Smooth muscle cell (in vitro differentiated cells): ENCODE data around the gene REXO5. TPM values are rescaled to one million over a fixed set of nuclear protein-coding genes. Genes with fewer than 3 reads are reported as not detected.

Source experiments
- DNase-seq: peaks from one replicate; lab custom pipeline; 2025; ENCODE audit not compliant: unreplicated experiment; lab: John Stamatoyannopoulos, UW
- H2AFZ ChIP-seq: fragments of 200-600 bp; sonication (generic); 2 replicates; pipeline ENCODE4 v1.6.0; 2016; ENCODE audit warnings: antibody characterized with exemption, low read depth, mild to moderate bottlenecking
- H3F3A ChIP-seq: fragments of 200-600 bp; sonication (generic); 2 replicates; pipeline ENCODE4 v1.6.0; 2017; ENCODE audit warnings: antibody characterized with exemption, low read depth
- H3K27ac ChIP-seq: fragments of 200-600 bp; sonication (generic); 2 replicates; pipeline ENCODE4 v1.5.1; 2016; ENCODE audit warnings: low read depth, mild to moderate bottlenecking
- H3K27me3 ChIP-seq: fragments of 200-600 bp; sonication (generic); 2 replicates; pipeline ENCODE4 v1.6.1; 2016; ENCODE audit warnings: low read depth, mild to moderate bottlenecking
- H3K36me3 ChIP-seq: fragments of 200-600 bp; sonication (generic); 2 replicates; pipeline ENCODE4 v1.5.1; 2016; ENCODE audit warnings: low read depth
- H3K4me1 ChIP-seq: fragments of 200-600 bp; sonication (generic); 2 replicates; pipeline ENCODE4 v1.5.1; 2016; ENCODE audit warnings: low read depth
- H3K4me2 ChIP-seq: fragments of 200-600 bp; sonication (generic); 2 replicates; pipeline ENCODE4 v1.6.0; 2016; ENCODE audit warnings: mild to moderate bottlenecking
- H3K4me3 ChIP-seq: fragments of 200-600 bp; sonication (generic); 2 replicates; pipeline ENCODE4 v1.5.1; 2016; ENCODE audit warnings: mild to moderate bottlenecking
- H3K79me2 ChIP-seq: fragments of 200-600 bp; sonication (generic); 2 replicates; pipeline ENCODE4 v1.6.0; 2016; ENCODE audit warnings: low read depth, mild to moderate bottlenecking
- H3K9ac ChIP-seq: fragments of 200-600 bp; sonication (generic); 2 replicates; pipeline ENCODE4 v1.6.0; 2016; ENCODE audit warnings: low read depth
- H3K9me3 ChIP-seq: fragments of 200-600 bp; sonication (generic); replicated peaks from 2 replicates; pipeline ENCODE4 v1.5.1; 2016; ENCODE audit warnings: low read depth
- H4K20me1 ChIP-seq: fragments of 200-600 bp; sonication (generic); 2 replicates; pipeline ENCODE4 v1.6.0; 2016; ENCODE audit warnings: low read depth
- WGBS: methylation state at CpG from one replicate; pipeline ENCODE4 v1.1.7; 2016; ENCODE audit warnings: low lambda C conversion rate; 5-methylcytosine and 5-hydroxymethylcytosine counted together
- polyA plus RNA-seq: library from polyadenylated mRNA; unstranded; fragments of >200 nt; fragmentation: Nextera tagmentation; extraction: Ambion mirVana; gene quantifications from 2 replicates; pipeline ENCODE4 v1.2.1, GENCODE V29; 2016
- total RNA-seq: library from RNA; depleted of rRNA; stranded (reverse); fragments of >200 nt; gene quantifications from 2 replicates; pipeline ENCODE4 v1.2.3, GENCODE V29; 2014
- TF ChIP-seq, protein P1 (sequence below): fragments of 200-600 bp; sonication (generic); IDR thresholded peaks from 2 replicates; pipeline ENCODE4 v1.5.1; 2017; ENCODE audit warnings: borderline replicate concordance, mild to moderate bottlenecking, antibody characterized with exemption; ENCODE audit not compliant: insufficient read depth, poor library complexity, severe bottlenecking

REXO5 gene
- total and polyA plus RNA-seq, 2 experiments from 2014 or later: 1.9 to 3.2 TPM

DNA sequence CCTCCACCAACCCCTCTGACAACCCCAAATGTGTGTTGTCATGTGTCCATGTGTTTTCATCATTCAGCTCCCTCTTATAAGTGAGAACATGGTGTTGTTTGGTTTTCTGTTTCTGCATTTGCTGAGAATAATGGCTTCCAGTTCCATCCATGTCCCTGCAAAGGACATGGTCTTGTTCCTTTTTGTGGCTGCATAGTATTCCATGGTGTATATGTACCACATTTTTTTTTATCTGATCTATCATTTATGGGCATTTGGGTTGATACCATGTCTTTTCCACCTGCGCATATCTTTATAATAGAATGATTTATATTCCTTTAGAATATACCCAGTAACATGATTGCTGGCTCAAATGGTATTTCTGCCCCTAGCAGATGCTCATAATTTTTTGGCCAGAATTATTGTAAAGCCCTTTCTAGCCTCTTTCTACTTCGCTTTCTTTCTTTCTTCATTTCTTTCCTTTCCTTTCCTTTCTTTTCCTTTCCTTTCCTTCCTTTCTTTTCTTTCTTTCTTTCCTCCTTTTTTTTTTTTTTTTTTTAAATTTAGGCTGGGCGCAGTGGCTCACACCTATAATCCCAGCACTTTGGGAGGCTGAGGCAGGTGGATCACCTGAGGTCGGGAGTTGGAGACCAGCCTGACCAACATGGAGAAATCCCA lies 12.7 kb downstream of the REXO5 start:
- TF ChIP-seq, protein P1, sequence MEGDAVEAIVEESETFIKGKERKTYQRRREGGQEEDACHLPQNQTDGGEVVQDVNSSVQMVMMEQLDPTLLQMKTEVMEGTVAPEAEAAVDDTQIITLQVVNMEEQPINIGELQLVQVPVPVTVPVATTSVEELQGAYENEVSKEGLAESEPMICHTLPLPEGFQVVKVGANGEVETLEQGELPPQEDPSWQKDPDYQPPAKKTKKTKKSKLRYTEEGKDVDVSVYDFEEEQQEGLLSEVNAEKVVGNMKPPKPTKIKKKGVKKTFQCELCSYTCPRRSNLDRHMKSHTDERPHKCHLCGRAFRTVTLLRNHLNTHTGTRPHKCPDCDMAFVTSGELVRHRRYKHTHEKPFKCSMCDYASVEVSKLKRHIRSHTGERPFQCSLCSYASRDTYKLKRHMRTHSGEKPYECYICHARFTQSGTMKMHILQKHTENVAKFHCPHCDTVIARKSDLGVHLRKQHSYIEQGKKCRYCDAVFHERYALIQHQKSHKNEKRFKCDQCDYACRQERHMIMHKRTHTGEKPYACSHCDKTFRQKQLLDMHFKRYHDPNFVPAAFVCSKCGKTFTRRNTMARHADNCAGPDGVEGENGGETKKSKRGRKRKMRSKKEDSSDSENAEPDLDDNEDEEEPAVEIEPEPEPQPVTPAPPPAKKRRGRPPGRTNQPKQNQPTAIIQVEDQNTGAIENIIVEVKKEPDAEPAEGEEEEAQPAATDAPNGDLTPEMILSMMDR: no peak
- H3K27ac ChIP-seq: no peak overlapping the region
- H3K36me3 ChIP-seq: no peaks in the 10 kb centered on the region
- no peak overlapping the region for H3K4me2 ChIP-seq
- no peaks in the 10 kb centered on the region for H3K79me2 ChIP-seq
- no peaks in the 10 kb centered on the region for H3K27me3 ChIP-seq
- no peak overlapping the region for H3K9ac ChIP-seq
- H3K4me1 ChIP-seq: no peaks in the 10 kb centered on the region
- 89% methylated on average over 4 of the region's 4 CpGs for WGBS
- no peak overlapping the region for H3K4me3 ChIP-seq
- H3F3A ChIP-seq: no peaks in the 10 kb centered on the region
- no peak for DNase-seq
- H2AFZ ChIP-seq: no peak overlapping the region
- H4K20me1 ChIP-seq: no peaks in the 10 kb centered on the region
- H3K9me3 ChIP-seq: no peaks in the 10 kb centered on the region

DNA sequence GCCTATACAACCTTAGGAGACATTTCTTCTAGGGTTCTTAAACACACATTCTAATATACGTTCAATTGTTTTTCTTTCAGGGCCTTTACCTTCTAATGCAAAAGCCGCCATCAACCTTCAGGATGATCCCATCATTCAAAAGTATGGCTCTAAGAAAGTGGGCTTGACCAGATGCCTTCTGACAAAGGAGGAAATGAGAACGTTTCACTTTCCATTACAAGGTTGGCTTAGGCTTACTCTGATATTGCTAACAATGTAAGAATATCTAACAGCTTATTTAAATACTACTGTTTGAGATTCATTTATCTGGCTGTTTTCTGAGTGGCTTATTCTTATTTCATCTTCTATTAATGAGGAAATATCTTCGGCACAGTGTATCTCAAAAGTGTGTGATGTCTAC lies 15.4 kb downstream of the REXO5 start:
- H3K36me3 ChIP-seq: no peaks in the 10 kb centered on the region
- no peak overlapping the region for H3K4me3 ChIP-seq
- H3K9ac ChIP-seq: no peak overlapping the region
- no peaks in the 10 kb centered on the region for H4K20me1 ChIP-seq
- H3K27ac ChIP-seq: no peak overlapping the region
- H3K79me2 ChIP-seq: no peaks in the 10 kb centered on the region
- no peaks in the 10 kb centered on the region for H3F3A ChIP-seq
- no peak for DNase-seq
- H3K9me3 ChIP-seq: no peaks in the 10 kb centered on the region
- H3K4me2 ChIP-seq: no peak overlapping the region
- H3K27me3 ChIP-seq: no peaks in the 10 kb centered on the region
- WGBS: 97% methylated on average over 4 of the region's 4 CpGs
- no peak overlapping the region for H2AFZ ChIP-seq
- H3K4me1 ChIP-seq: no peaks in the 10 kb centered on the region
- TF ChIP-seq, protein P1: no peak

DNA sequence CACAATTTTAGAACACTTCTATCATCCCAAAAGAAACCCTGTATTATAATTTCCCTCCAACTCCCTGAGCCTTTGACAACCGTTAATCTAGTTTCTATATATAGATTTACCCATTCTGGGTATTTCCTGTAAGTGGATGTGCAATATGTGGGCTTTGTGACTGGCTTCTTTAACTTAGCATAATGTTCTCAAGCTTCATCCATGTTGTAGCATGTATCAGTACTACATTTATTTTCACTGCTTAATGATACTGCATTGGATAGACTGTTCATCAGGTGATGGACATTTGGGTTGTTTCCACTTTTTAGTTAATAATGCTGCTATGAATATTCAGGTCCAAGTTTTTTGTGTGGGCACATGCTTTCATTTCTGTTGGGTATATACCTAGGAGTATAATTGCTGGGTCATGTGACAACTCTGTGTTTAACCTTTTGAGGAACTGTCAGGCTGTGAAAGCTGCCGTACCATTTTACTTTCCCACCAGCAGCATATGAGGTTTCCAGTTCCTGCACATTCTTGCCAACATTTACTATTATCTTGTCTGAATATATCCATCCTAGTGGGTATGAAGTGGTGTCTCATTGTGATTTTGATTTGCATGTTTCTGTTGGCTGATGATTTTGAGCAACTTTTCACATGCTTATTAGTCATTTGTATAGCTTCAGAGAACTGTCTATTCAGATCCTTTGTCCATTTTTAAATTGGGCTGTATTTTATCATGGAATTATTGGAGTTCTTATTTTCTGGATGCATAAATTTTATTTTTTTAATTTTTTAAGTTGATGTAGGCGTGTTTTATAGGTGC lies 16.4 kb downstream of the REXO5 start:
- peaks cover 4% of the 10 kb centered on the region for H3K36me3 ChIP-seq
- WGBS: 83% methylated on average over 3 of the region's 3 CpGs
- H2AFZ ChIP-seq: no peak overlapping the region
- no peaks in the 10 kb centered on the region for H3K27me3 ChIP-seq
- no peaks in the 10 kb centered on the region for H3K4me1 ChIP-seq
- no peaks in the 10 kb centered on the region for H4K20me1 ChIP-seq
- H3F3A ChIP-seq: no peaks in the 10 kb centered on the region
- H3K79me2 ChIP-seq: no peaks in the 10 kb centered on the region
- no peak overlapping the region for H3K4me2 ChIP-seq
- TF ChIP-seq, protein P1: no peak
- H3K4me3 ChIP-seq: no peak overlapping the region
- no peaks in the 10 kb centered on the region for H3K9me3 ChIP-seq
- no peak for DNase-seq
- no peak overlapping the region for H3K27ac ChIP-seq
- H3K9ac ChIP-seq: no peak overlapping the region
